COLO668 (cell line): ENCODE data around the gene ECE1.
A peak's percentile ranks its signal among the peaks of the same experiment; 100 is the strongest.
"Not testable (repeated sequence)": the region's sequence is repeated elsewhere in the genome, so short reads cannot be mapped to it uniquely, and the experiment has no call there.

ENCODE experiments used
- DNase-seq: peaks from one replicate; lab custom pipeline; 2025; ENCODE audit not compliant: unreplicated experiment; lab: John Stamatoyannopoulos, UW

Gene ECE1

GRCh38 chr1:21188235-21188634 lies 102.0 kb downstream of the ECE1 start:
- no peak for DNase-seq

DNA sequence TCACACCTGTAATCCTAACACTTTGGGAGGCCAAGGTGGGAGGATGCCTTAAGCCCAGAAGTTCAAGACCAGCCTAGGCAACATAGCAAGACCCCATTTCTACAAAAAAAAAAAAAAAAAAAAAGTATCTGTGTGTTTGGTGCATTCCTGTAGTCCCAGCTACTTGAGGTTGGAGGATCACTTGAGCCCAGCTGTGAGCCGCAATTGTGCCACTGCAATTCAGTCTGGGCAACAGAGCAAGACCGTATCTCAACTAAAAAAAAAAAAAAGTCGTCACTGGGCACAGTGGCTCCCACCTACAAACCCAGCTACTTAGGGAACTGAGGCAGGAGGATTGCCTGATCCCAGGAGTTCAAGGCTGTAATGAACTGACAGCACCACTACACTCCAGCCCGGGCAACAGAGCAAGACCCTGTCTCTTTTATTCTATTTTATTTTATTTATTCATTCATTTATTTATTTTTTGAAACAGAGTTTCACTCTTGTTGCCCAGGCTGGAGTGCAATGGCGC lies 105.0 kb downstream of the ECE1 start:
- DNase-seq: no peak

GRCh38 chr1:21184276-21184675 lies 106.0 kb downstream of the ECE1 start:
- no peak for DNase-seq

DNA sequence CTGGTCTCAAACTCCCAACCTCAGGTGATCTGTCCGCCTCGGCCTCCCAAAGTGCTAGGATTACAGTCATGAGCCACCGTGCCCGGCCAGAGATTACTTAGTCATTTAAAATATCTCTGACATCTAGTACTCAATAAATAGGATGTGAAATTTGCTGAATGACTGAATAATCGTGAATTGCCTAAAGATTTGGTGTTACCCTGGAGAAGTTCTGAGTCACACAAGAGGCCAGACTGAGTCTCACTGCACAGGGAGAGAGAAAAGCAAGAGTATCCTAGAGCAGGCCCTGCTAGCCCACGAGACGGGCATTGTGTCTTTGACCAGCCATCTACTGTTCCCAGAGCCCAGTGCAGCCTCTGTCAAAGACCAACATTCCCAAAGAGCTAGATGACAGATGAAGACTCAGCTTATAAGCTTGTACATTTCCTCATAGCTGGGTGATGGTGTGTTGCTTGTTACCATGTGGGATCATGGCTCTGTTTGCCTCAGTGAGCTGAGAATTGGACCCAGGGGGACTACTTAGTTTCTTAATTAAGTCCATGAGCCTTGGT lies 108.0 kb downstream of the ECE1 start:
- DNase-seq: no peak

- not testable (repeated sequence) for DNase-seq
Measured at GRCh38 chr1:21178271-21178670, 112.0 kb downstream of the ECE1 start.

GRCh38 chr1:21176586-21177555 lies 113.4 kb downstream of the ECE1 start, which contains the start of gene EIF4G3:
EIF4G3 (minus strand) TSS chr1:21176897; CDS start chr1:21002742, 174,155 bp downstream.
- DNase-seq: peak; percentile 100

DNA sequence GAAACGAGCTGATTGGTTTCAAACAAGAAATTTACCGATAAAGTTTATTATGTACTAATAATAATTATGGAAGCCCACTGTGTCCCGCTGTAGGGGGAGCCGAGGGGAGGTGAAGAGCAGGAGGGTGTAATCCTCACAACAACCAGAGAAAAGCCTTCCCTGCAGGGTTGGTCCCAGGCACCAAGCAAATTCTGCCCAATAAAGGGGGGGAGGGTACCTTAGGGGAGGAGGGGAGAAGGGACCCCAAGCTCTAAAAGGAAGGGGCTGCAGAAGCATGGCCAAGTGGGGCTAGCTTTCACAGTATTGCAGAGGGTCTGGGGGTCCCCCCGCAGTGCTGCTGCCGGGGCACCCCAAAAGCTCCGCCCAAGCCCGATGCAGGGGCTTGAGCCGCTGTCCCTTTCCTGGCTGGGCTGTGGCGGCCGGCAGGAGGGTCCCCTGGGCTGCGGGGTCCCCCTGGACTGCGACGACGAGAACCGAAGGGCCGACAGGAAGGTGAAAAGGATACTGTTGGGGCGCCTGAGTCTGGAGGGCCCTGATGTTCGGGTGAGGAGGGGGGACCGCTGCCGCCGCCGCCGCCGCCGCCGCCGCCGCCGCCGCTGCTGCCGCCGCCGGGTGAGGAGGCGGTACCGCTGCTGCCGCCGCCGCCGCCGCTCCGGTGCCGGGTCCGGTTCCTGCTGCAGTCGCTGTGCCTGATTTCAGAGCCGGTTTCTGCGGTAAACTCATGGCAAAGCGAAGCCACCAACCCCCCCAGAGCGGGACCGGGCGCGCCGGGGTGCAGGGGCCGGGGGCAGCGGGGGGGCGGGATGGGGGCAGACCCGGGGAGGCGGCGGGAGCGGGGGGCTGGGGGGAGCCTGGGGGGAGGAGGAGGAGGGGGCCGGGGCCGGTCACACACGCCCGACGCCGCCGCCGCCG lies 114.3 kb downstream of the ECE1 start:
- peak; percentile 76 for DNase-seq

- DNase-seq: peak; percentile 45
Measured at GRCh38 chr1:21175324-21175669, 115.0 kb downstream of the ECE1 start.

DNA sequence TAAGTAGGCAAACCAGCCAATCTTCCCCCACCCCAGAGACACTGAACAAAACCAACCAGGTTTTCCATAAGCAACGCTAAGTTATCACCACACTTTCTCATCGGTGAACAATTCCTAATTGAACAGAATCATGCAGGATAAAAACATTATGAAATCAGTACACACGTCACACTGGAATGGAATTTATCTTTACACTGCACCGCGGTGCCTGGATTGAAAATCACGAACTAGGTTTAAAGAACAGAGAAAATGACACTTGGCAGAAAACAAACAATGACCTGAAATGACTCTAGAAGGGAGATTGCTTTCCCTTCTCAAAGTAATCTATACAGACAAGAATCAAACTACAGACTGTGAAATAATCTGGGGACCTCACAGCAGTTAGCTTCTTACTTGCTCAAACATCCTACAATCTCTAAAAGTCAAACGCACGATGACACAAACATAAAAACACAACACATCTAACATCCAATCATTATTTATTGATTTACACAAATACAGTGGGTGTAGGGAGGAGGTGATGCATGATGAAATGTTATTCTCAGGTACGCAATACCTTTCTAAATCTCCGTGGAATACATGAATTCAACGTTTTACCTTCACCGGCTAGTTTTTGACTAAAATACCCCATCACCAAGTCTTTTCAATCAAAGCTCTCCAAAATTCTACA lies 115.5 kb downstream of the ECE1 start:
- DNase-seq: no peak

DNA sequence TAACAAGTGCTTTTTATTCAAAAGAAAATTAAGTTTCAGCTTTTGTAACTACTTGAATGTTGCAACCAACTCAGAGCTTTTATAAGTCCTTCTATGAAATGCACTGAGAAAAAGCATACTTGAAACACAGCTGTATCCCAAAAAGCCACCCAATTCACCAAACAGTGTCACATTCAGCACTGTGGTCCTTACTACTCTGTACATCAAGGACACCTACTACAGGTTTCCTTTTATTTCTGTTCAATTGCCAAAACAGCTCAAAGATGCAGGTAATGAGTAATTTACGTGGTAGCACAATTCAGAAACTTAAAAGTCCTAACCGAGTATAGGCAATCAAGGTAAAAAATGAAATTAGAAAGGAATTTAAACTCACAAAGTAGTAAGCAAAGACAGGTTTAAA lies 116.0 kb downstream of the ECE1 start:
- no peak for DNase-seq

DNA sequence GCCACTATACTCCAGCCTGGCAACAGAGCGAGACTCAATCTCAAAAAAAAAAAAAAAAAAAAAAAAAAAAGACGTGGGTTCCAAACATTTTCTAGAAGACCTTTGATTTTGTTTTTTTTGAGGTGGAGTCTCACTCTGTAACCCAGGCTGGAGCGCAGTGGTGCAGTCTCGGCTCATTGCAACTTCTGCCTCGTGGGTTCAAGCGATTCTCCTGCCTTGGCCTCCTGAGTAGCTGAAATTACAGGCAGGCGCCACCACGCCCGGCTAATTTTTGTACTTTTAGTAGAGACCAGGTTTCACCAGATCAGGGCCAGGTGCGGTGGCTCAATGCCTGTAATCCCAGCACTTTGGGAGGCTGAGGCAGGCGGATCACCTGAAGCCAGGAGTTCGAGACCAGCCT lies 117.2 kb downstream of the ECE1 start:
- not testable (repeated sequence) for DNase-seq

DNA sequence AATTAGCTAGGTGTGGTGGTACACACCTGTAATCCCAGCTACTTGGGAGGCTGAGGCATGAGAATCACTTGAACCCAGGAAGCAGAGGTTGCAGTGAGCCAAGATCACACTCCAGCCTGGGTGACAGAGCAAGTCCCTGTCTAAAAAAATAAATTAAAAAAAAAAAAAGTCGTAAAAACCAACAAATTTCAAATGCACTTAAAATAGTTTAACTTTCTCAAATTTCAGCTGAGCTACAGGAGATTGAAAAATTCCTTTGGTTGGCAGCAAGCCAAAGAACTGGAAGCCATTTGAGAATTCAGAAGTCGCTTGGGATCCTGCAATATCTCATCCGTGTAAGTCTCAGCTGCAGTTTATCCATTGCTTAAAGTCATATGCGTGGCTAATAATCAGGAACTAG lies 119.4 kb downstream of the ECE1 start:
- DNase-seq: not testable (repeated sequence)

- DNase-seq: no peak
Measured at GRCh38 chr1:21168444-21168843, 121.8 kb downstream of the ECE1 start.
